GM12878 (cell line): Measurements from ENCODE around the gene PITPNM1. TPM values are rescaled to one million over a fixed set of nuclear protein-coding genes. Genes with fewer than 3 reads are reported as not detected.

Experiments used
- ATAC-seq: fragments of 200-7000 bp; cut with Tn5 transposase; 3 replicates; pipeline ENCODE4 v1.9.1; 2020; ENCODE audit warnings: mild to moderate bottlenecking, moderate library complexity
- BruUV-seq: library from RNA; stranded (reverse); fragments of 400-500 nt; replicated peaks from 2 replicates; lab custom pipeline; 2021; lab: Mats Ljungman, UMichigan
- CTCF ChIA-PET: fragments of 300-600 bp; sonication (Branson Sonifier 250); formaldehyde crosslinking; extraction: SDS; loops from one replicate; lab custom pipeline; 2021; ENCODE audit warnings: inconsistent platforms; lab: Yijun Ruan, JAX
- POLR2A ChIA-PET: fragments of 350-600 bp; formaldehyde crosslinking; extraction: SDS; loops from one replicate; lab custom pipeline; 2021; ENCODE audit warnings: inconsistent platforms; lab: Charles Lee
- RAD21 ChIA-PET: fragments of 300-600 bp; sonication (Branson Sonifier 250); formaldehyde crosslinking; loops from one replicate; lab custom pipeline; 2023; ENCODE audit warnings: antibody characterized with exemption; ENCODE audit not compliant: unreplicated experiment; lab: Charles Lee
- SMC1A ChIA-PET: fragments of 300-600 bp; sonication (Branson Sonifier 250); formaldehyde crosslinking; loops from one replicate; lab custom pipeline; 2023; ENCODE audit not compliant: unreplicated experiment, uncharacterized antibody; lab: Charles Lee
- DNase-seq: peaks from one replicate; pipeline ENCODE4 v3.0.0-alpha.2; 2011; ENCODE audit warnings: low read depth, low spot score
- FAIRE-seq: peaks from 3 replicates; lab custom pipeline; 2011; peaks lifted over from hg19 to GRCh38; lab: Jason Lieb, UNC
- H2AFZ ChIP-seq: 2 replicates; pipeline ENCODE4 v1.6.0; 2011; ENCODE audit warnings: low read depth, low read length, control low read depth; ENCODE audit not compliant: control insufficient read depth
- H3K27ac ChIP-seq: 2 replicates; pipeline ENCODE4 v1.5.1; 2011; ENCODE audit warnings: control low read depth; ENCODE audit not compliant: control insufficient read depth, insufficient read depth
- H3K27me3 ChIP-seq, 2 experiments: replicated peaks in 1 of 2; 2 replicates each; pipeline versions ENCODE4 v1.6.0 to v1.6.1; 2011; ENCODE audit warnings: low read length in 1 of 2; ENCODE audit not compliant: control insufficient read depth in 2 of 2, insufficient read depth in 2 of 2
- H3K36me3 ChIP-seq, 2 experiments: 2 replicates each; pipeline ENCODE4 v1.5.1; 2011; ENCODE audit warnings: low read length in 1 of 2; ENCODE audit not compliant: control insufficient read depth in 2 of 2, insufficient read depth in 2 of 2
- H3K4me1 ChIP-seq: 2 replicates; pipeline ENCODE4 v1.6.1; 2011; ENCODE audit warnings: mild to moderate bottlenecking, low read length, moderate library complexity, mixed read lengths; ENCODE audit not compliant: control insufficient read depth, insufficient read depth
- H3K4me2 ChIP-seq: 2 replicates; pipeline ENCODE4 v1.6.0; 2011; ENCODE audit warnings: control low read depth; ENCODE audit not compliant: control insufficient read depth, insufficient read depth
- H3K4me3 ChIP-seq: fragments of 200-600 bp; sonication (generic); 2 replicates; pipeline ENCODE4 v1.5.1; 2016
- H3K79me2 ChIP-seq: 2 replicates; pipeline ENCODE4 v1.6.0; 2011; ENCODE audit warnings: low read length; ENCODE audit not compliant: control insufficient read depth, insufficient read depth
- H3K9ac ChIP-seq: 2 replicates; pipeline ENCODE4 v1.8.0; 2011; ENCODE audit warnings: low read length, control low read depth, mixed read lengths; ENCODE audit not compliant: control insufficient read depth, insufficient read depth
- H3K9me3 ChIP-seq: replicated peaks from 3 replicates; pipeline ENCODE4 v1.5.1; 2011; ENCODE audit warnings: mild to moderate bottlenecking, low read length; ENCODE audit not compliant: control insufficient read depth, insufficient read depth
- H4K20me1 ChIP-seq: 2 replicates; pipeline ENCODE4 v1.6.0; 2011; ENCODE audit not compliant: control insufficient read depth, insufficient read depth
- BMI1 ChIP-seq: fragments of 450-650 bp; IDR thresholded peaks from 2 replicates; pipeline ENCODE4 v1.6.1; 2016; ENCODE audit warnings: mild to moderate bottlenecking, moderate library complexity, borderline replicate concordance
- CHD2 ChIP-seq: IDR thresholded peaks from 2 replicates; pipeline ENCODE4 v1.6.1; 2011; ENCODE audit warnings: low read depth, low read length, improper control_type of control experiment, borderline replicate concordance
- CREB1 ChIP-seq: IDR thresholded peaks from 2 replicates; pipeline ENCODE4 v1.6.1; 2012; ENCODE audit warnings: low read depth, mild to moderate bottlenecking, inconsistent platforms
- IKZF1 ChIP-seq: fragments of 450-650 bp; conservative IDR thresholded peaks from 2 replicates; pipeline ENCODE4 v1.6.1; 2017; ENCODE audit warnings: antibody characterized with exemption, mild to moderate bottlenecking
- MEF2B ChIP-seq: fragments of 450-650 bp; IDR thresholded peaks from 2 replicates; pipeline ENCODE4 v1.6.1; 2018; ENCODE audit warnings: mild to moderate bottlenecking, moderate library complexity; ENCODE audit not compliant: partially characterized antibody, poor library complexity, severe bottlenecking
- NFYA ChIP-seq: IDR thresholded peaks from 2 replicates; pipeline ENCODE4 v1.6.1; 2011; ENCODE audit warnings: low read depth, mild to moderate bottlenecking, low read length, improper control_type of control experiment, borderline replicate concordance
- POLR2A ChIP-seq: IDR thresholded peaks from 2 replicates; pipeline ENCODE4 v1.6.1; 2011; ENCODE audit warnings: low read depth, mild to moderate bottlenecking, low read length
- RB1 ChIP-seq: fragments of 450-650 bp; formaldehyde crosslinking; IDR thresholded peaks from 2 replicates; pipeline ENCODE4 v1.6.1; 2017; ENCODE audit warnings: mild to moderate bottlenecking, borderline replicate concordance
- SMARCA5 ChIP-seq: fragments of 450-650 bp; IDR thresholded peaks from 2 replicates; pipeline ENCODE4 v1.6.1; 2017; ENCODE audit warnings: mild to moderate bottlenecking
- TBL1XR1 ChIP-seq: IDR thresholded peaks from 2 replicates; pipeline ENCODE4 v1.6.1; 2012; ENCODE audit warnings: low read depth, low read length, improper control_type of control experiment
- WGBS: methylation state at CpG from one replicate; pipeline ENCODE4 v1.1.6; 2016; ENCODE audit warnings: low lambda C conversion rate; ENCODE audit not compliant: insufficient replicate concordance, insufficient coverage; ENCODE audit errors: missing lambda C conversion rate; 5-methylcytosine and 5-hydroxymethylcytosine counted together
- in situ Hi-C: fragments of 300-500 bp; cut with MboI; formaldehyde crosslinking; loops from 9 replicates; pipeline ENCODE4 v1.14.3; 2018; ENCODE audit warnings: mixed read lengths
- intact Hi-C: fragments of 100-400 bp; cut with micrococcal nuclease; formaldehyde crosslinking; loops from one replicate; pipeline ENCODE4 v1.14.2; 2022; ENCODE audit not compliant: unreplicated experiment
- polyA plus RNA-seq, 11 experiments: library from polyadenylated mRNA; depleted of rRNA in 4 of 11; unstranded in 6 of 11; stranded (reverse) in 5 of 11; fragments of >200 nt; fragmentation: Nextera tagmentation in 4 of 11; fragmentation: Illumina TruSeq in 1 of 11; extraction: Ambion mirVana in 4 of 11; extraction: Trizol in 1 of 11; gene quantifications; 1 replicate in 1 of 11; 2 replicates in 10 of 11; pipeline versions ENCODE4 v1.2.1 to v1.2.3, GENCODE V29; 2011 to 2016; ENCODE audit warnings: inconsistent platforms in 2 of 11, missing spikeins in 2 of 11, low read depth in 1 of 11
- total RNA-seq, 4 experiments: library from RNA; depleted of rRNA in 3 of 4; stranded (reverse); fragments of >200 nt in 3 of 4; fragmentation: Illumina TruSeq in 1 of 4; extraction: Trizol in 1 of 4; gene quantifications; 2 replicates each; pipeline versions ENCODE4 v1.2.1 to v1.2.3, GENCODE V29; 2013 to 2021
- TF ChIP-seq, protein P1 (sequence below): fragments of 450-650 bp; IDR thresholded peaks from 2 replicates; pipeline ENCODE4 v1.6.1; 2014; ENCODE audit warnings: mild to moderate bottlenecking

PITPNM1 gene
- total and polyA plus RNA-seq, 10 of the 15 experiments (the other 5 are each of a cell fraction or from before 2014, with no cell fraction given): 0.11 to 56.8 (median 16.5) TPM

DNA sequence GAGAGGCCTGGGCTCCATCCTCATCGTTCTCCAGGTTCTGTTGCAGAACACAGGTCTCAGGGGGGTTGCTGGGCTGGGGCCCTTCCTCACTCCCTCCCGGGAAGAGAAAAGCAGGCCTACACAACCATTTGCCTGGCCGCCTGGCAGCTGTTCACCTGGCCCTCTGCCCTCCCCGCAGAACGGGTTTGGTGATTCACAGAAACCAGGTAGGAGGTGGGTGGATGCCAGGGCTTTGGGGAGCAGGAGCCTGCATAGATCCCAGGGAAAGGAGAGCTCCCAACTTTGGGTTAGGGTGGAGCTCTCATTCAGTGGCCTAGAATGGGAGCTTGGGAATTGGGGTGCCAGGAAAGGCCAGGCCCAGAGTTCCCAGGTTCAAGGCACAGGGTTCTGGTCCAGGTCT, 37.1 kb downstream of the PITPNM1 start (continued):
- TF ChIP-seq, protein P1, sequence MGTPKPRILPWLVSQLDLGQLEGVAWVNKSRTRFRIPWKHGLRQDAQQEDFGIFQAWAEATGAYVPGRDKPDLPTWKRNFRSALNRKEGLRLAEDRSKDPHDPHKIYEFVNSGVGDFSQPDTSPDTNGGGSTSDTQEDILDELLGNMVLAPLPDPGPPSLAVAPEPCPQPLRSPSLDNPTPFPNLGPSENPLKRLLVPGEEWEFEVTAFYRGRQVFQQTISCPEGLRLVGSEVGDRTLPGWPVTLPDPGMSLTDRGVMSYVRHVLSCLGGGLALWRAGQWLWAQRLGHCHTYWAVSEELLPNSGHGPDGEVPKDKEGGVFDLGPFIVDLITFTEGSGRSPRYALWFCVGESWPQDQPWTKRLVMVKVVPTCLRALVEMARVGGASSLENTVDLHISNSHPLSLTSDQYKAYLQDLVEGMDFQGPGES: no peak
- TF ChIP-seq IKZF1: no peak
- no peak for TF ChIP-seq MEF2B
- no peak for TF ChIP-seq TBL1XR1

DNA sequence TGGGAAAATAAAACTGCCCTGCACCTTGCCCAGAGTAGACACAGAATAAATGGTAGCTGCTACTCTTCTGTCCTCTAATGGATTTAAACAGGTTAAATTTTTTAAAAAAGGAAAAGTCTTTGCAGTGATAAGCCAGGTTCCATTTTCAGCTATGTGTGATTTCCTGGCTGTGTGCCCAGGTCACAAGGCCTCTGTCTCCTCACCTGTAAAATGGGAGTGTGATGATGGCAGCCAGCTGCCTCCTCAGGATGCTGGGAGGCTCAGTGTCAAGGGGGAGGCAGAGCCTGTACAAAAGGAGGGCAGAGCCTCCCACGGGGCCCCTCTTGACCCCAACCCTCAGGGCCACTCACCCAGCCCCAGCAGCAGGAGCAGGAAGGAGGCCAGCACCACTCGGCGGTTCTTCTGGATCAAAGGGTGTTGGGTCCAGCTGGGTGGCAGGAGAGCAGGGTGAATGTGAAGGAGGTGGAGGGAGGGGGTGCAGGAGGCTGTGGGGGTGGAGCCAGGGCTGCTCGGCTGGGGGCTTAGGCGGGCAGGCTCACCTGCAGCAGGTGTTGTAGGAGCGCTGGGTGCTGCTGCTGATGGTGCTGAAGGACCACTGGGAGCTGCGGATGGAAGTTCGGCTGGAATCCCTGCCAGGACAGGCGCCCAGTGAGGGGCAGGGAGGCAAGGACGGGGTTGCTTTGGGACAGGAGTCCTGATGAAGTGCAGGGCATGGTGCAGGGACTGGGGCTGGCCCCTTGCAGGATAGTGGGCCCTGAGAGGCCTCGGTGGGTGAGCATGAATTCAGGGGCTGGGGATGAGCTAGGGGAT, 38.0 kb downstream of the PITPNM1 start:
- in situ Hi-C loops (no loop called here), intact Hi-C loops (no loop called here)
- ATAC-seq (no peak), DNase-seq (no peak), FAIRE-seq (no peak)
- ChIA-PET POLR2A (interaction anchor here (0.6 to 8.1 kb wide), 11 partner anchors 8 to 317 kb away, joined by 3 to 78 read pairs (median 7); partner anchors contain the start of genes AIP, PPP1CA, PTPRCAP and RAD9A), CTCF (interaction anchor here (0.7 to 5.1 kb wide), 7 partner anchors 13 to 86 kb away, joined by 3 to 36 read pairs (median 4); partner anchors contain the start of genes PITPNM1 and PPP1CA), SMC1A (interaction anchor here (1.2 to 5.2 kb wide), 4 partner anchors 18 to 116 kb away, joined by 4 to 46 read pairs (median 30); partner anchors contain the start of genes AIP, PPP1CA, PTPRCAP and TBC1D10C), RAD21 (interaction anchor here (1.1 to 5.5 kb wide), 12 partner anchors 19 to 121 kb away, joined by 3 to 72 read pairs (median 7); partner anchors contain the start of genes AIP, CDK2AP2, PPP1CA and PTPRCAP)
- Histone ChIP-seq H3K9me3 (no peaks in the 10 kb centered on the region), H3K79me2 (peaks cover 14% of the 10 kb centered on the region), H3K27ac (no peak overlapping the region), H3K4me1 (peaks cover 37% of the 10 kb centered on the region), H4K20me1 (no peaks in the 10 kb centered on the region), H3K9ac (no peak overlapping the region), H3K27me3 (no peaks in the 10 kb centered on the region), H3K36me3 (no peaks in the 10 kb centered on the region; a peak in 1 of 4 replicates), H3K4me3 (no peak overlapping the region), H3K4me2 (peak overlapping the region; percentile 98; the same call in 1 of the 2 replicates), H2AFZ (no peak overlapping the region)
- TSS peak; percentile 50 for BruUV-seq
- 79% methylated on average over 8 of the region's 11 CpGs for WGBS
- TF ChIP-seq CREB1 (no peak), SMARCA5 (0 out of 2 replicates have a peak, but pooled peaks have one; percentile 38), CHD2 (no peak), RB1 (no peak), POLR2A (peak; percentile 50), BMI1 (no peak), NFYA (no peak)
